SH-SY5Y (cell line): Measurements from ENCODE around the gene EXD3.

ENCODE experiments used
- GATA2 ChIP-seq: IDR thresholded peaks from 2 replicates; pipeline ENCODE4 v1.6.1; 2011; ENCODE audit warnings: mild to moderate bottlenecking, low read depth, low read length
- GATA3 ChIP-seq: IDR thresholded peaks from 2 replicates; pipeline ENCODE4 v1.6.1; 2011; ENCODE audit warnings: low read depth, mild to moderate bottlenecking, low read length, moderate library complexity

The EXD3 gene

GRCh38 chr9:137265496-137266161, 157.3 kb downstream of the EXD3 start:
- no peak for TF ChIP-seq GATA3
- TF ChIP-seq GATA2, result no peak

GRCh38 chr9:137264067-137264466, 158.9 kb downstream of the EXD3 start:
- TF ChIP-seq GATA2 (no peak), GATA3 (no peak)

GRCh38 chr9:137263506-137263905, 159.5 kb downstream of the EXD3 start:
- no peak for TF ChIP-seq GATA2
- TF ChIP-seq GATA3, result no peak

- TF ChIP-seq GATA2 (no peak), GATA3 (no peak)
These were observed 160.1 kb downstream of the EXD3 start for GRCh38 chr9:137262909-137263285.
